ENCODE data around the gene SAP30BP.

SAP30BP gene

DNA sequence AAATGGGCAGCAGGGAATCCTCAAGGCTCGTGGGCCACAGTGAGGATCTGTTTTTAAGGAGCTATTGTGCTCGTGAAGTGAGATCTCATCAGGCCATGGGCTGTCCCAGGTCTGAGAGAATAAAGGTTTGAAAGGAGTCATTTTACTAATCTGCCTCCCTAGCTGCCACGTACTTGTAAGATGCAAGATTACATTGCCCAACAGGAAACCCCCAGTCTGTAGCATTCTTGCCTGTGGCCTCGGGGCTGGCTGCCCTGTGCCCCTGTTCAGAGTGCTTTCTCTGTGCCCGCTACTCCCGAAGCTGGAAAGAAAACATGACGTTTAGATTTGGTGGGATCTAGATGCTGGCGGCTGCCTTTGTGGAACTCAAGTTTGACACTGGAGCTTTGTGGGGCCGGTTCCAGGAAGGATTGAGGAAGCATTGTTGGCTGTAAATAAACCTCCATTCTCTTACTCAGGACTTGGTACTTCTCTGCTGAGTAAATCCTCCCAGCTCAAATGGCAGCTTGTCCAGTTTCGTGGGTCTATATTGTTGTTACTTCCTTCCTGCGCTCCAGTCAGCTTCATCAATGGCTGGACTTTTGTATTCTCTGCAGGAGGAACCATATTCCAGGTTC is 21.2 kb downstream of the SAP30BP start:
- H3K4me3 ChIP-seq (IDR thresholded peaks at IDR 0.05; ENCODE audit: insufficient read depth, low read depth, low read length), result no peak overlapping the region
- H3K36me3 ChIP-seq (ENCODE audit: insufficient read depth), result no peaks in the 10 kb centered on the region
- no peak overlapping the region for H3K27ac ChIP-seq
- no peaks in the 10 kb centered on the region for H3K4me1 ChIP-seq (ENCODE audit: low read depth, poor library complexity, severe bottlenecking)
- peaks cover 13% of the 10 kb centered on the region; the same call in 1 of the 2 replicates for H4K20me1 ChIP-seq (ENCODE audit: insufficient read depth)
- H3K9ac ChIP-seq, result no peak overlapping the region
- H3K79me2 ChIP-seq (ENCODE audit: insufficient read depth, low read depth), result peaks cover 40% of the 10 kb centered on the region; the same call in 1 of the 2 replicates
- TF ChIP-seq, protein P1, sequence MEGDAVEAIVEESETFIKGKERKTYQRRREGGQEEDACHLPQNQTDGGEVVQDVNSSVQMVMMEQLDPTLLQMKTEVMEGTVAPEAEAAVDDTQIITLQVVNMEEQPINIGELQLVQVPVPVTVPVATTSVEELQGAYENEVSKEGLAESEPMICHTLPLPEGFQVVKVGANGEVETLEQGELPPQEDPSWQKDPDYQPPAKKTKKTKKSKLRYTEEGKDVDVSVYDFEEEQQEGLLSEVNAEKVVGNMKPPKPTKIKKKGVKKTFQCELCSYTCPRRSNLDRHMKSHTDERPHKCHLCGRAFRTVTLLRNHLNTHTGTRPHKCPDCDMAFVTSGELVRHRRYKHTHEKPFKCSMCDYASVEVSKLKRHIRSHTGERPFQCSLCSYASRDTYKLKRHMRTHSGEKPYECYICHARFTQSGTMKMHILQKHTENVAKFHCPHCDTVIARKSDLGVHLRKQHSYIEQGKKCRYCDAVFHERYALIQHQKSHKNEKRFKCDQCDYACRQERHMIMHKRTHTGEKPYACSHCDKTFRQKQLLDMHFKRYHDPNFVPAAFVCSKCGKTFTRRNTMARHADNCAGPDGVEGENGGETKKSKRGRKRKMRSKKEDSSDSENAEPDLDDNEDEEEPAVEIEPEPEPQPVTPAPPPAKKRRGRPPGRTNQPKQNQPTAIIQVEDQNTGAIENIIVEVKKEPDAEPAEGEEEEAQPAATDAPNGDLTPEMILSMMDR (conservative IDR thresholded peaks at IDR 0.05; ENCODE audit: low read depth, low read length), result no peak
- no peak overlapping the region for H3K4me2 ChIP-seq
- no peaks in the 10 kb centered on the region for H3K27me3 ChIP-seq (ENCODE audit: insufficient read depth, low read depth)
- no peak overlapping the region for H2AFZ ChIP-seq (ENCODE audit: low read depth)

DNA sequence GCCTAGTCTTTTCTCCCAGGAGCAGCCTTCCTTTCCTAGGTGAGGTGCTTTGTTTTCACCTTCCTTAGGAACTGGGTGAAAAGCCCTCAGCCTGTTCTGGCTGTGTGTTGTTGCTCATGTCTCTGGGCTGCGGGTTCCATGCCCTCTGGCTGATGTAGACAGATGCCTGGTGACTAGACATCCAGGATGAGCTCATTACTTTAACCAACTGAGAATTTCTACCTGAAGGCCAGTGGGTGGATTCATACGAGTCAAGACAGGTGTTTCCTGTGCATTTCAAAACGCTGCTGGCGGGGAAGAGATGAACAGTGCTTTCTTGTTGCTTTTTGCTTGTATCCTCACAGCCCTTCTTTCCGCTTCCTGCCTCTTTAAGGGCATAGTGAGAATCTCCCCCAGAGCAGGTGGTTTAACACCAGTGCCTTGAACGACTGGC is 22.3 kb downstream of the SAP30BP start:
- Histone ChIP-seq H3K27me3 (ENCODE audit: insufficient read depth, low read depth) (no peaks in the 10 kb centered on the region), H2AFZ (ENCODE audit: low read depth) (no peak overlapping the region), H3K27ac (no peak overlapping the region), H3K4me2 (no peak overlapping the region), H3K79me2 (ENCODE audit: insufficient read depth, low read depth) (peaks cover 28% of the 10 kb centered on the region; the same call in 1 of the 2 replicates), H3K4me1 (ENCODE audit: low read depth, poor library complexity, severe bottlenecking) (no peaks in the 10 kb centered on the region), H3K4me3 (IDR thresholded peaks at IDR 0.05; ENCODE audit: insufficient read depth, low read depth, low read length) (no peak overlapping the region), H4K20me1 (ENCODE audit: insufficient read depth) (peaks cover 13% of the 10 kb centered on the region; the same call in 1 of the 2 replicates), H3K9ac (no peak overlapping the region), H3K36me3 (ENCODE audit: insufficient read depth) (no peaks in the 10 kb centered on the region)
- TF ChIP-seq, protein P1 (conservative IDR thresholded peaks at IDR 0.05; ENCODE audit: low read depth, low read length), result no peak

DNA sequence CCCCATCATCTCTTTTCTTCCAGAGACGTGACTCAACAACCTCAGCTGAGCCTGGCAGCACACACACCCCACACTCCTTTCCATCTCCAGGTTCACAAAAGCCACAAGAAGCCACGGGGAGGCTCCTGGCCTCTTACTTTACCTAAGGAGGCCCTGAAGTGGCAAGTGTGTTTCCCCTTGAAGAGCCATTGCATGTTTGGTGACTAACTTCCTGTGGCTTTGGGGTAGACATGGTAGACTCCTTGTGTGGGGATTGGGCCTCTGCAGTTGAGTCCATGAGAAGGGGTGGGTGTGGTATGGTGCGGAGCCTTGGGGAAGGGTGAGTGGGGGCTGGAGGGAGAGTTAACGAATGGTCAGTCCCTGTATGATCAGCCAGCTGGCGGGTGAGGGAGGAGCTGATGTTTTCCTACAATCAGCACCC is 24.2 kb downstream of the SAP30BP start:
- H3K79me2 ChIP-seq (ENCODE audit: insufficient read depth, low read depth), result peaks cover 20% of the 10 kb centered on the region; the same call in 1 of the 2 replicates

GRCh38 chr17:75691801-75692626 is 24.9 kb downstream of the SAP30BP start:
- Histone ChIP-seq H3K27ac (no peak overlapping the region), H2AFZ (ENCODE audit: low read depth) (no peak overlapping the region), H4K20me1 (ENCODE audit: insufficient read depth) (peaks cover 8% of the 10 kb centered on the region; the same call in 1 of the 2 replicates), H3K4me1 (ENCODE audit: low read depth, poor library complexity, severe bottlenecking) (no peaks in the 10 kb centered on the region), H3K27me3 (ENCODE audit: insufficient read depth, low read depth) (no peaks in the 10 kb centered on the region), H3K9ac (no peak overlapping the region), H3K4me2 (no peak overlapping the region), H3K79me2 (ENCODE audit: insufficient read depth, low read depth) (peaks cover 13% of the 10 kb centered on the region; the same call in 1 of the 2 replicates), H3K4me3 (IDR thresholded peaks at IDR 0.05; ENCODE audit: insufficient read depth, low read depth, low read length) (no peak overlapping the region), H3K36me3 (ENCODE audit: insufficient read depth) (no peaks in the 10 kb centered on the region)
- TF ChIP-seq, protein P1 (conservative IDR thresholded peaks at IDR 0.05; ENCODE audit: low read depth, low read length), result no peak

More for the DNA sequence above, 24.2 kb downstream of the SAP30BP start:
- H3K36me3 ChIP-seq (ENCODE audit: insufficient read depth), result no peaks in the 10 kb centered on the region
- TF ChIP-seq, protein P1 (conservative IDR thresholded peaks at IDR 0.05; ENCODE audit: low read depth, low read length), result no peak
- H3K9ac ChIP-seq, result no peak overlapping the region
- H3K4me1 ChIP-seq (ENCODE audit: low read depth, poor library complexity, severe bottlenecking), result no peaks in the 10 kb centered on the region
- H3K4me3 ChIP-seq (IDR thresholded peaks at IDR 0.05; ENCODE audit: insufficient read depth, low read depth, low read length), result no peak overlapping the region
- H4K20me1 ChIP-seq (ENCODE audit: insufficient read depth), result peaks cover 13% of the 10 kb centered on the region; the same call in 1 of the 2 replicates
- H2AFZ ChIP-seq (ENCODE audit: low read depth), result no peak overlapping the region
- no peak overlapping the region for H3K27ac ChIP-seq
- H3K27me3 ChIP-seq (ENCODE audit: insufficient read depth, low read depth), result no peaks in the 10 kb centered on the region
- H3K4me2 ChIP-seq, result no peak overlapping the region

Data from KMS-11 (cell line).